IMR-90 (cell line): ENCODE data around the gene POLA2.

ENCODE experiments used
- BHLHE40 ChIP-seq: fragments of 150-350 bp; IDR thresholded peaks from 2 replicates; pipeline ENCODE4 v1.6.1; 2016; ENCODE audit warnings: mild to moderate bottlenecking, low read depth, low read length
- CEBPB ChIP-seq: IDR thresholded peaks from 2 replicates; pipeline ENCODE4 v1.6.1; 2012; ENCODE audit warnings: low read depth, low read length, improper control_type of control experiment
- FOS ChIP-seq: fragments of 150-350 bp; IDR thresholded peaks from 2 replicates; pipeline ENCODE4 v1.6.1; 2016; ENCODE audit warnings: low read depth, low read length
- MAZ ChIP-seq: IDR thresholded peaks from 2 replicates; pipeline ENCODE4 v1.6.1; 2012; ENCODE audit warnings: low read depth, mild to moderate bottlenecking, low read length, improper control_type of control experiment, moderate library complexity, borderline replicate concordance
- MXI1 ChIP-seq: IDR thresholded peaks from 2 replicates; pipeline ENCODE4 v1.6.1; 2012; ENCODE audit warnings: low read depth, mild to moderate bottlenecking, low read length, moderate library complexity, borderline replicate concordance
- POLR2A ChIP-seq: IDR thresholded peaks from 2 replicates; pipeline ENCODE4 v1.6.1; 2012; ENCODE audit warnings: mild to moderate bottlenecking, low read depth, low read length
- RAD21 ChIP-seq: IDR thresholded peaks from 2 replicates; pipeline ENCODE4 v1.6.1; 2012; ENCODE audit warnings: low read length, improper control_type of control experiment
- RCOR1 ChIP-seq: IDR thresholded peaks from 2 replicates; pipeline ENCODE4 v1.6.1; 2012; ENCODE audit warnings: mild to moderate bottlenecking, low read length, improper control_type of control experiment; ENCODE audit not compliant: insufficient replicate concordance
- SMC3 ChIP-seq: fragments of 150-350 bp; IDR thresholded peaks from 2 replicates; pipeline ENCODE4 v1.6.1; 2016; ENCODE audit warnings: low read depth, mild to moderate bottlenecking, antibody characterized with exemption, low read length, moderate library complexity
- USF2 ChIP-seq: fragments of 150-350 bp; IDR thresholded peaks from 2 replicates; pipeline ENCODE4 v1.6.1; 2017; ENCODE audit warnings: mild to moderate bottlenecking, antibody characterized with exemption, low read length, low read depth
- TF ChIP-seq, protein P1 (sequence below): conservative IDR thresholded peaks from 2 replicates; pipeline ENCODE4 v1.5.1; 2012; ENCODE audit warnings: mild to moderate bottlenecking, low read depth, low read length, improper control_type of control experiment

GRCh38 chr11:65297026-65297672 is 35.4 kb downstream of the POLA2 start:
- TF ChIP-seq, protein P1, sequence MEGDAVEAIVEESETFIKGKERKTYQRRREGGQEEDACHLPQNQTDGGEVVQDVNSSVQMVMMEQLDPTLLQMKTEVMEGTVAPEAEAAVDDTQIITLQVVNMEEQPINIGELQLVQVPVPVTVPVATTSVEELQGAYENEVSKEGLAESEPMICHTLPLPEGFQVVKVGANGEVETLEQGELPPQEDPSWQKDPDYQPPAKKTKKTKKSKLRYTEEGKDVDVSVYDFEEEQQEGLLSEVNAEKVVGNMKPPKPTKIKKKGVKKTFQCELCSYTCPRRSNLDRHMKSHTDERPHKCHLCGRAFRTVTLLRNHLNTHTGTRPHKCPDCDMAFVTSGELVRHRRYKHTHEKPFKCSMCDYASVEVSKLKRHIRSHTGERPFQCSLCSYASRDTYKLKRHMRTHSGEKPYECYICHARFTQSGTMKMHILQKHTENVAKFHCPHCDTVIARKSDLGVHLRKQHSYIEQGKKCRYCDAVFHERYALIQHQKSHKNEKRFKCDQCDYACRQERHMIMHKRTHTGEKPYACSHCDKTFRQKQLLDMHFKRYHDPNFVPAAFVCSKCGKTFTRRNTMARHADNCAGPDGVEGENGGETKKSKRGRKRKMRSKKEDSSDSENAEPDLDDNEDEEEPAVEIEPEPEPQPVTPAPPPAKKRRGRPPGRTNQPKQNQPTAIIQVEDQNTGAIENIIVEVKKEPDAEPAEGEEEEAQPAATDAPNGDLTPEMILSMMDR = no peak
- TF ChIP-seq RAD21 (no peak), USF2 (no peak), POLR2A (no peak), CEBPB (no peak), FOS (no peak), SMC3 (no peak), MXI1 (no peak), BHLHE40 (no peak), MAZ (no peak), RCOR1 (no peak)
